Skeletal muscle tissue (tissue), 4 donors: Measurements from ENCODE around the gene TSPAN2. TPM values are rescaled to one million over a fixed set of nuclear protein-coding genes. Genes with fewer than 3 reads are reported as not detected.

ENCODE experiments used
- H3K27ac ChIP-seq: one replicate; pipeline ENCODE4 v1.7.0; 2013; ENCODE audit warnings: mild to moderate bottlenecking, low read depth, low read length, inconsistent platforms
- H3K27me3 ChIP-seq, 3 donors: one replicate each; pipeline ENCODE4 v1.7.0; 2013; ENCODE audit warnings: low read length in 3 of 3; ENCODE audit not compliant: control insufficient read depth in 3 of 3, insufficient read depth in 3 of 3
- H3K36me3 ChIP-seq, 3 donors: one replicate each; pipeline ENCODE4 v1.7.0; 2013; ENCODE audit warnings: low read length in 3 of 3; ENCODE audit not compliant: control insufficient read depth in 3 of 3, insufficient read depth in 3 of 3
- H3K4me1 ChIP-seq, 3 donors: one replicate each; pipeline ENCODE4 v1.7.0; 2013; ENCODE audit warnings: low read length in 3 of 3, mild to moderate bottlenecking in 3 of 3; ENCODE audit not compliant: control insufficient read depth in 3 of 3, insufficient read depth in 3 of 3
- H3K4me3 ChIP-seq, 3 donors: one replicate each; pipeline ENCODE4 v1.7.0; 2013; ENCODE audit warnings: low read length in 3 of 3
- H3K9ac ChIP-seq, 3 donors: one replicate each; pipeline ENCODE4 v1.7.0; 2013; ENCODE audit warnings: low read length in 3 of 3, mild to moderate bottlenecking in 3 of 3, moderate library complexity in 2 of 3, low read depth in 1 of 3
- H3K9me3 ChIP-seq, 3 donors: one replicate each; pipeline ENCODE4 v1.7.0; 2013; ENCODE audit warnings: low read length in 3 of 3; ENCODE audit not compliant: control insufficient read depth in 3 of 3
- total RNA-seq: library from RNA; depleted of rRNA; stranded (reverse); fragments of >200 nt; gene quantifications from one replicate; pipeline ENCODE4 v1.2.3, GENCODE V29; 2014
- donor health status: Osteomylitis.

Gene TSPAN2
- total RNA-seq, 1 donor from 2014 or later: 6.8 TPM

- Histone ChIP-seq H3K27ac (no peak overlapping the region), H3K27me3 (peaks cover 0 to 7% (median 4%) of the 10 kb centered on the region in 3 donors), H3K4me3 (no peak overlapping the region), H3K9me3 (no peaks in the 10 kb centered on the region), H3K36me3 (no peaks in the 10 kb centered on the region), H3K4me1 (peaks cover 0 to 8% (median 0%) of the 10 kb centered on the region in 3 donors), H3K9ac (no peak overlapping the region)
Observed at GRCh38 chr1:115092175-115092574, 2.9 kb upstream of the TSPAN2 start.

- H3K27ac ChIP-seq: no peak overlapping the region
- peaks cover 0 to 7% (median 4%) of the 10 kb centered on the region in 3 donors for H3K27me3 ChIP-seq
- no peak overlapping the region for H3K9ac ChIP-seq
Observed at GRCh38 chr1:115091572-115091971, 2.3 kb upstream of the TSPAN2 start.

GRCh38 chr1:115090956-115091355 lies 1.7 kb upstream of the TSPAN2 start:
- Histone ChIP-seq H3K9ac (no peak overlapping the region), H3K27me3 (peaks cover 0 to 7% (median 4%) of the 10 kb centered on the region in 3 donors), H3K27ac (no peak overlapping the region), H3K4me3 (no peak overlapping the region), H3K4me1 (peaks cover 0 to 8% (median 0%) of the 10 kb centered on the region in 3 donors), H3K9me3 (no peaks in the 10 kb centered on the region), H3K36me3 (no peaks in the 10 kb centered on the region)

More at GRCh38 chr1:115091572-115091971, 2.3 kb upstream of the TSPAN2 start:
- H3K36me3 ChIP-seq: no peaks in the 10 kb centered on the region
- no peak overlapping the region for H3K4me3 ChIP-seq
- H3K4me1 ChIP-seq: peaks cover 0 to 8% (median 0%) of the 10 kb centered on the region in 3 donors
- H3K9me3 ChIP-seq: no peaks in the 10 kb centered on the region

- H3K9ac ChIP-seq: peak overlapping the region in 1 of 3 donors; percentile 77
- no peaks in the 10 kb centered on the region for H3K9me3 ChIP-seq
- H3K4me1 ChIP-seq: peaks cover 0 to 8% (median 0%) of the 10 kb centered on the region in 3 donors
- no peak overlapping the region for H3K27ac ChIP-seq
- no peaks in the 10 kb centered on the region for H3K36me3 ChIP-seq
- peaks cover 0 to 7% (median 4%) of the 10 kb centered on the region in 3 donors for H3K27me3 ChIP-seq
- H3K4me3 ChIP-seq: peak overlapping the region in 1 of 3 donors; percentile 68
Observed at GRCh38 chr1:115090540-115090939, 1.2 kb upstream of the TSPAN2 start.

GRCh38 chr1:115090186-115090490 lies 835 bp upstream of the TSPAN2 start:
- peak overlapping the region; percentile 19 for H3K27ac ChIP-seq
- peaks cover 0 to 7% (median 4%) of the 10 kb centered on the region in 3 donors for H3K27me3 ChIP-seq
- peak overlapping the region; percentile 68 to 70 (median 69) for H3K4me3 ChIP-seq
- no peaks in the 10 kb centered on the region for H3K9me3 ChIP-seq
- H3K9ac ChIP-seq: peak overlapping the region in 2 of 3 donors; percentile 64 to 77
- peaks cover 0 to 8% (median 0%) of the 10 kb centered on the region in 3 donors for H3K4me1 ChIP-seq
- H3K36me3 ChIP-seq: no peaks in the 10 kb centered on the region

- peak overlapping the region in 2 of 3 donors; percentile 33 to 42 for H3K9ac ChIP-seq
- peak overlapping the region; percentile 37 to 69 (median 60) for H3K4me3 ChIP-seq
- peaks cover 0 to 12% (median 0%) of the 10 kb centered on the region in 3 donors for H3K4me1 ChIP-seq
- H3K36me3 ChIP-seq: no peaks in the 10 kb centered on the region
- no peak overlapping the region for H3K27ac ChIP-seq
- H3K27me3 ChIP-seq: peaks cover 0 to 10% (median 4%) of the 10 kb centered on the region in 3 donors
- no peaks in the 10 kb centered on the region for H3K9me3 ChIP-seq
Observed at GRCh38 chr1:115088871-115089419, 358 bp downstream of the TSPAN2 start.

- Histone ChIP-seq H3K36me3 (no peaks in the 10 kb centered on the region), H3K27me3 (peaks cover 0 to 10% (median 4%) of the 10 kb centered on the region in 3 donors), H3K27ac (no peak overlapping the region), H3K4me3 (no peak overlapping the region), H3K4me1 (peaks cover 0 to 12% (median 3%) of the 10 kb centered on the region in 3 donors), H3K9me3 (no peaks in the 10 kb centered on the region), H3K9ac (peak overlapping the region in 1 of 3 donors; percentile 1)
Observed at GRCh38 chr1:115088115-115088778, 1.1 kb downstream of the TSPAN2 start.

GRCh38 chr1:115086176-115086830 lies 3.0 kb downstream of the TSPAN2 start:
- Histone ChIP-seq H3K4me1 (peaks cover 0 to 12% (median 3%) of the 10 kb centered on the region in 3 donors), H3K9ac (no peak overlapping the region), H3K9me3 (no peaks in the 10 kb centered on the region), H3K36me3 (no peaks in the 10 kb centered on the region), H3K27me3 (peaks cover 0 to 10% (median 4%) of the 10 kb centered on the region in 3 donors), H3K27ac (no peak overlapping the region), H3K4me3 (no peak overlapping the region)

GRCh38 chr1:115084902-115085511 lies 4.3 kb downstream of the TSPAN2 start:
- H3K4me3 ChIP-seq: peak overlapping the region in 1 of 3 donors; percentile 18

More at GRCh38 chr1:115084902-115085511, 4.3 kb downstream of the TSPAN2 start:
- H3K36me3 ChIP-seq: no peaks in the 10 kb centered on the region
- H3K4me1 ChIP-seq: peaks cover 0 to 12% (median 3%) of the 10 kb centered on the region in 3 donors
- H3K9ac ChIP-seq: peak overlapping the region; percentile 6 to 40 (median 36)
- peaks cover 0 to 10% (median 4%) of the 10 kb centered on the region in 3 donors for H3K27me3 ChIP-seq
- H3K9me3 ChIP-seq: no peaks in the 10 kb centered on the region
- peak overlapping the region; percentile 56 for H3K27ac ChIP-seq
